Measurements from ENCODE around the gene CREB3. TPM values are rescaled to one million over a fixed set of nuclear protein-coding genes. Genes with fewer than 3 reads are reported as not detected.

CREB3 gene
- polyA plus RNA-seq, 4 donors = 22.3 to 31.2 (median 27.7) TPM

DNA sequence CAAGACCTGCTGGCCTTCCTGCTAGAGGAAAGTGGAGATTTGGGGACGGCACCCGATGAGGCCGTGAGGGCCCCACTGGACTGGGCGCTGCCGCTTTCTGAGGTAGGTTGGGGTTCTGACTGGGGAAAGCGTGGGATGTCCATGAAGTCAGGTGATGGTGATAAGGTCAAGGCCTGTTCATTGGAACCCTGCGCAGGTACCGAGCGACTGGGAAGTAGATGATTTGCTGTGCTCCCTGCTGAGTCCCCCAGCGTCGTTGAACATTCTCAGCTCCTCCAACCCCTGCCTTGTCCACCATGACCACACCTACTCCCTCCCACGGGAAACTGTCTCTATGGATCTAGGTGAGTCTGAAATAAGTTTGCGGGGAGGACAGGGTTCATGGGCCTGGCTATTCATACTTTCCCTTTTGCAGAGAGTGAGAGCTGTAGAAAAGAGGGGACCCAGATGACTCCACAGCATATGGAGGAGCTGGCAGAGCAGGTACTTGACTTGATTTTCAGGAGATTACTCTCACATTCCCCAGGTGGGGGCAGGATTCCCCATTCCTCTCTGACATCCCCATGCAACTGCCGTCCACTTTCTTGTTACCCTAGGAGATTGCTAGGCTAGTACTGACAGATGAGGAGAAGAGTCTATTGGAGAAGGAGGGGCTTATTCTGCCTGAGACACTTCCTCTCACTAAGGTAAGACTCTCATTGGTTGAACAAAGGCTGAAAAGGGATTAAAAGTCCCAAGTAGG, 505 bp downstream of the CREB3 start:
- peaks cover 10 to 39% (median 20%) of the 10 kb centered on the region in 3 donors for H3K4me1 ChIP-seq (ENCODE audit: control insufficient read depth in 3 of 3, insufficient read depth in 2 of 3, low read depth in 1 of 3, low read length in 2 of 3)
- 2% methylated on average over 14 of the region's 14 CpGs for WGBS, 3 donors
- H3K27me3 ChIP-seq (ENCODE audit: control insufficient read depth in 3 of 3, insufficient read depth in 3 of 3, low read length in 3 of 3) = no peaks in the 10 kb centered on the region
- peak; percentile 66 to 70 for DNase-seq
- H3K36me3 ChIP-seq (ENCODE audit: control insufficient read depth in 3 of 3, insufficient read depth in 2 of 3, low read depth in 1 of 3, low read length in 3 of 3) = peaks cover 9 to 36% (median 19%) of the 10 kb centered on the region in 3 donors
- H3K27ac ChIP-seq (ENCODE audit: low read depth in 1 of 3, low read length in 2 of 3) = peak overlapping the region; percentile 96 to 98 (median 98)
- H3K4me3 ChIP-seq (ENCODE audit: low read depth in 1 of 3, low read length in 3 of 3) = peak overlapping the region; percentile 63 to 84 (median 80)
- FAIRE-seq = no peak
- no peaks in the 10 kb centered on the region for H3K9me3 ChIP-seq (ENCODE audit: control insufficient read depth in 2 of 2, insufficient read depth in 1 of 2, low read depth in 1 of 2, low read length in 1 of 2)

DNA sequence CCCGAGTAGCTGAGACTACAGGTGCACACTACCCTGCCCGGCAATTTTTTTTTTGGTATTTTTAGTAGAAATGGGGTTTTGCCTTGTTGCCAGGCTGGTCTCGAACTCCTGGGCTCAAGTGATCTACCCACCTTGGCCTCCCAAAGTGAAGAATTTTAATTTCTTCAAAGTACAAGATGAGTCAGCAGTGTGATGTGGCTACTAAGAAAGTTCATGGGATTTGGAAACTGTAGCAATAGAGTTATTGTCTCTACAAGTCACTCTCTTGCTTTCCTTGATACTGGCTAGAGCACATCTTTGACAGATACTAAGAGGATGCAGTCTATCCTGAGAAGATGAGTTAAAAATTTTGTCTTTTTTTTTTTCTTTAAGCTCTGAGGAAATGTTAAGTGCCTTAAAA, 1.6 kb downstream of the CREB3 start:
- peaks cover 11 to 44% (median 30%) of the 10 kb centered on the region in 3 donors for H3K36me3 ChIP-seq (ENCODE audit: control insufficient read depth in 3 of 3, insufficient read depth in 2 of 3, low read depth in 1 of 3, low read length in 3 of 3)
- H3K9me3 ChIP-seq (ENCODE audit: control insufficient read depth in 2 of 2, insufficient read depth in 1 of 2, low read depth in 1 of 2, low read length in 1 of 2) = no peaks in the 10 kb centered on the region
- 87 to 94% (median 94%) methylated on average over 3 of the region's 3 CpGs for WGBS, 3 donors
- no peak for DNase-seq
- no peak for FAIRE-seq
- no peaks in the 10 kb centered on the region for H3K27me3 ChIP-seq (ENCODE audit: control insufficient read depth in 3 of 3, insufficient read depth in 3 of 3, low read length in 3 of 3)
- peaks cover 9 to 29% (median 11%) of the 10 kb centered on the region in 3 donors for H3K4me1 ChIP-seq (ENCODE audit: control insufficient read depth in 3 of 3, insufficient read depth in 2 of 3, low read depth in 1 of 3, low read length in 2 of 3)
- no peak overlapping the region for H3K4me3 ChIP-seq (ENCODE audit: low read depth in 1 of 3, low read length in 3 of 3)
- no peak overlapping the region for H3K27ac ChIP-seq (ENCODE audit: low read depth in 1 of 3, low read length in 2 of 3)

DNA sequence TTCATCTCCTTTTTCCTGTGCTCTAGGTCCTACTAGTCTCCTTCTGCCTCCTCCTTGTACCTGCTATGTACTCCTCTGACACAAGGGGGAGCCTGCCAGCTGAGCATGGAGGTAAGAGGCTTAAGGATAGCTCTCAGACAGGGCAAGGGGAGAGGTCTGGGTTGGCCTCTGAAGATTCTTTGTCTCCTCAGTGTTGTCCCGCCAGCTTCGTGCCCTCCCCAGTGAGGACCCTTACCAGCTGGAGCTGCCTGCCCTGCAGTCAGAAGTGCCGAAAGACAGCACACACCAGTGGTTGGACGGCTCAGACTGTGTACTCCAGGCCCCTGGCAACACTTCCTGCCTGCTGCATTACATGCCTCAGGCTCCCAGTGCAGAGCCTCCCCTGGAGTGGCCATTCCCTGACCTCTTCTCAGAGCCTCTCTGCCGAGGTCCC, 3.8 kb downstream of the CREB3 start:
- H3K27ac ChIP-seq (ENCODE audit: low read depth in 1 of 3, low read length in 2 of 3) = peak overlapping the region in 2 of 3 donors; percentile 2 to 28
- DNase-seq (peak; percentile 84 to 87), FAIRE-seq (no peak)
- peaks cover 0 to 8% (median 0%) of the 10 kb centered on the region in 3 donors for H3K4me1 ChIP-seq (ENCODE audit: control insufficient read depth in 3 of 3, insufficient read depth in 2 of 3, low read depth in 1 of 3, low read length in 2 of 3)
- H3K4me3 ChIP-seq (ENCODE audit: low read depth in 1 of 3, low read length in 3 of 3) = no peak overlapping the region
- peaks cover 17 to 63% (median 44%) of the 10 kb centered on the region in 3 donors for H3K36me3 ChIP-seq (ENCODE audit: control insufficient read depth in 3 of 3, insufficient read depth in 2 of 3, low read depth in 1 of 3, low read length in 3 of 3)
- no peaks in the 10 kb centered on the region for H3K27me3 ChIP-seq (ENCODE audit: control insufficient read depth in 3 of 3, insufficient read depth in 3 of 3, low read length in 3 of 3)
- 19 to 40% (median 28%) methylated on average over 4 to 5 of the region's 5 CpGs for WGBS, 3 donors
- no peaks in the 10 kb centered on the region for H3K9me3 ChIP-seq (ENCODE audit: control insufficient read depth in 2 of 2, insufficient read depth in 1 of 2, low read depth in 1 of 2, low read length in 1 of 2)

DNA sequence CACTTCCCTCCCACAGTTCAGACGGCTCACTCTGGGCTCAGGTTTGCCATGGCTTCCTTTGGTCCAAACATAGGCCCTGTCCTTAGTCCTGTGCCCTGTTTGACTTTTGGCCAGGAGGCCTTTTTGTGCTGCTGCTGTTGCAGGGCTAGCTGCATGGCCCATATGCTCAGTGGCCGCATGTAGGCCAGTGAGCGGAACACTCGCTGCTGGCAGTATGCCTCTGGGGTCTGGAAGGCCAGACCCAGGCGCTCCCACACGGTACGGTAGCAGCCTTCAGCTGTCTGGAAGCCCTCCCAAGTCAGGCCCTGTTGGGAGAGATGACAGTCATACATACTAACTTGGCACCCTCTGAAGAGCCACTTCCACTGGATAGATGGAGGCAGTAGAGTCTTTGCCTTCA, 4.7 kb downstream of the CREB3 start:
- no peak for FAIRE-seq
- peaks cover 0 to 8% (median 0%) of the 10 kb centered on the region in 3 donors for H3K4me1 ChIP-seq (ENCODE audit: control insufficient read depth in 3 of 3, insufficient read depth in 2 of 3, low read depth in 1 of 3, low read length in 2 of 3)
- H3K27ac ChIP-seq (ENCODE audit: low read depth in 1 of 3, low read length in 2 of 3) = no peak overlapping the region
- WGBS, 3 donors = 79 to 83% (median 82%) methylated on average over 7 of the region's 7 CpGs
- H3K36me3 ChIP-seq (ENCODE audit: control insufficient read depth in 3 of 3, insufficient read depth in 2 of 3, low read depth in 1 of 3, low read length in 3 of 3) = peaks cover 20 to 72% (median 52%) of the 10 kb centered on the region in 3 donors
- H3K9me3 ChIP-seq (ENCODE audit: control insufficient read depth in 2 of 2, insufficient read depth in 1 of 2, low read depth in 1 of 2, low read length in 1 of 2) = no peaks in the 10 kb centered on the region
- no peaks in the 10 kb centered on the region for H3K27me3 ChIP-seq (ENCODE audit: control insufficient read depth in 3 of 3, insufficient read depth in 3 of 3, low read length in 3 of 3)
- no peak overlapping the region for H3K4me3 ChIP-seq (ENCODE audit: low read depth in 1 of 3, low read length in 3 of 3)
- DNase-seq = no peak

DNA sequence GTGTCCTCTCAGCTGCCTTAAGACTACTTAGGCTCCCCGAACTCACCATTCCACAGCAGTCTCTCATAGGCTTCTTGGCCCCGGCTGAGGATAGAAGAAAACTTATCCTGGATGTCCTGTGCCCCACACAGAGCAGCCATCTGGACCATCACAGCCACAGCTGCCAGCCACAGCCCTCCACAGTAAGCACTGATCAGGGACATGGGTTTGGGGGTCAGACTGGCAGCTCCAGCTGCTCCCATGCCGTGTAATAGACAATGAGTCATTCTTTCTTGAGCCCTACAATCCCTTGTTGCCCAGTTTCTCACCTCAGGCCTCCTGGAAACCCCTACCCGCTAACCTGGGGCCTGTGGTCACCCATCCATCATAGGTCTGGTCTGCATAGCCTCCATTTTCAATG, 5.7 kb downstream of the CREB3 start:
- FAIRE-seq = no peak
- Histone ChIP-seq H3K4me3 (ENCODE audit: low read depth in 1 of 3, low read length in 3 of 3) (no peak overlapping the region), H3K27me3 (ENCODE audit: control insufficient read depth in 3 of 3, insufficient read depth in 3 of 3, low read length in 3 of 3) (no peaks in the 10 kb centered on the region), H3K27ac (ENCODE audit: low read depth in 1 of 3, low read length in 2 of 3) (no peak overlapping the region), H3K4me1 (ENCODE audit: control insufficient read depth in 3 of 3, insufficient read depth in 2 of 3, low read depth in 1 of 3, low read length in 2 of 3) (peaks cover 0 to 8% (median 0%) of the 10 kb centered on the region in 3 donors), H3K9me3 (ENCODE audit: control insufficient read depth in 2 of 2, insufficient read depth in 1 of 2, low read depth in 1 of 2, low read length in 1 of 2) (no peaks in the 10 kb centered on the region), H3K36me3 (ENCODE audit: control insufficient read depth in 3 of 3, insufficient read depth in 2 of 3, low read depth in 1 of 3, low read length in 3 of 3) (peaks cover 22 to 76% (median 57%) of the 10 kb centered on the region in 3 donors)
- WGBS, 3 donors = 84 to 87% (median 86%) methylated on average over 4 of the region's 4 CpGs
- DNase-seq = no peak

DNA sequence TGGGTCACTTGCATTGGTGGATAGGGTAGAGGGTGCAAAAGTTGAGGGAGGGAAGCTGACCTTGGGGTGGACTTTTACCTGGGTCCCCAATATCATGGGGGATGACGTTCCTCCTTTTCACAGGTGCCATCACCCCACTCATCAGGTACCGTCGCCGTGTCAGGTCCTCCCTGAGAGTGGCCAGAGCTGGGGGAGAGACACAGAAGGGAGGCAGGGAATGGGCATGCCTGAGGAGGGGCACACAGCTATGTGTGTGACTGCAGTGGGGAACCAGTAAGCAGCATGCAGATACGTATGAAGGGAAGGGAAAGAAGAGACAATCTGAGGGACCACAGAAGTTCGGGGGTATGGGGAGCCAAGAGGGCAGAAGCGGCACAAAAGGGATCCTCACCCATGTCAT, 6.5 kb downstream of the CREB3 start:
- no peaks in the 10 kb centered on the region for H3K27me3 ChIP-seq (ENCODE audit: control insufficient read depth in 3 of 3, insufficient read depth in 3 of 3, low read length in 3 of 3)
- H3K27ac ChIP-seq (ENCODE audit: low read depth in 1 of 3, low read length in 2 of 3) = no peak overlapping the region
- H3K9me3 ChIP-seq (ENCODE audit: control insufficient read depth in 2 of 2, insufficient read depth in 1 of 2, low read depth in 1 of 2, low read length in 1 of 2) = no peaks in the 10 kb centered on the region
- peaks cover 28 to 79% (median 58%) of the 10 kb centered on the region in 3 donors for H3K36me3 ChIP-seq (ENCODE audit: control insufficient read depth in 3 of 3, insufficient read depth in 2 of 3, low read depth in 1 of 3, low read length in 3 of 3)
- H3K4me3 ChIP-seq (ENCODE audit: low read depth in 1 of 3, low read length in 3 of 3) = no peak overlapping the region
- H3K4me1 ChIP-seq (ENCODE audit: control insufficient read depth in 3 of 3, insufficient read depth in 2 of 3, low read depth in 1 of 3, low read length in 2 of 3) = peaks cover 0 to 2% (median 0%) of the 10 kb centered on the region in 3 donors
- 81 to 89% (median 87%) methylated on average over 7 of the region's 7 CpGs for WGBS, 3 donors
- DNase-seq (no peak), FAIRE-seq (no peak)

DNA sequence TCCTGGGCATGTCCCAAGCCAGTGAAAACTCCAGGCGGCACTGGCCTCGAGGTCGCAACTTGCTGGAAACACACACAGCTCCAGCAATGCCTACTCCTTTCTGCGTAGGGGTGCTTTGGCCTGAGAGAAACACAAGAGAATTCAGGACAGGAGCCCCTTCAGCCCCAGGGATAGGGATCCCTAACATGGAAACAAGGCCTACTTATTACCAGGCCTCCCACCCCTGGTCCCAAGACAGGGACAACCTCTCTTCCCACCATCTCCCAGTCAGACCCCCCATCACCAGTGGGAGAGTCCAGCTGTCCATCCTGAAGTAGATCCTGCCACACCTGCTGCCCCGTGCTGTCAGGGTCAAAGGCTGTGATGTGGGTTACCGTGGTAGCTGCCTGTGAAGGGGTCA, 7.8 kb downstream of the CREB3 start:
- H3K4me1 ChIP-seq (ENCODE audit: control insufficient read depth in 3 of 3, insufficient read depth in 2 of 3, low read depth in 1 of 3, low read length in 2 of 3) = no peaks in the 10 kb centered on the region
- no peak for DNase-seq
- no peaks in the 10 kb centered on the region for H3K27me3 ChIP-seq (ENCODE audit: control insufficient read depth in 3 of 3, insufficient read depth in 3 of 3, low read length in 3 of 3)
- H3K27ac ChIP-seq (ENCODE audit: low read depth in 1 of 3, low read length in 2 of 3) = no peak overlapping the region
- H3K9me3 ChIP-seq (ENCODE audit: control insufficient read depth in 2 of 2, insufficient read depth in 1 of 2, low read depth in 1 of 2, low read length in 1 of 2) = no peaks in the 10 kb centered on the region
- WGBS, 3 donors = 79 to 92% (median 87%) methylated on average over 6 of the region's 6 CpGs
- H3K4me3 ChIP-seq (ENCODE audit: low read depth in 1 of 3, low read length in 3 of 3) = no peak overlapping the region
- peaks cover 28 to 87% (median 55%) of the 10 kb centered on the region in 3 donors for H3K36me3 ChIP-seq (ENCODE audit: control insufficient read depth in 3 of 3, insufficient read depth in 2 of 3, low read depth in 1 of 3, low read length in 3 of 3)
- FAIRE-seq = no peak

DNA sequence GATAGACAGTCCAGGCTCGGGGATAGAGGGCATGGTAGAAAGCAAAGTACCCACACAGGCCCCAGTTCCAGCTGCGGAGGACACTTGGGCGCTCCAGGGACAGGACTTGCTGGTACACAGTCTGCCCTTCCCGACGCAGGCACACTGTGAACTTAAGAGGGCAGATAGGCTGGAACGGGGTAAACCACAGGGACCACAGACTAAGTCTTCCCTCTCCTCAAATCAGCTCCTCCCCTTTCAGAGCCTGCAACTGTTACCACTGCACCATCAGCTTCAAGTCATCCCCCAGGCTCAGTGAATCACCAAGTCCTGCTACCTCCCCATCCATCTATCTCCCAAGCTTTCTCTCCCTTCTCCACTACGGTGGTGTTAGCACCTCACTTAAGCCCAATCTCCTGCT, 9.3 kb downstream of the CREB3 start:
- peaks cover 28 to 75% (median 54%) of the 10 kb centered on the region in 3 donors for H3K36me3 ChIP-seq (ENCODE audit: control insufficient read depth in 3 of 3, insufficient read depth in 2 of 3, low read depth in 1 of 3, low read length in 3 of 3)
- DNase-seq (peak in 1 of 2 donors; percentile 43), FAIRE-seq (no peak)
- no peak overlapping the region for H3K4me3 ChIP-seq (ENCODE audit: low read depth in 1 of 3, low read length in 3 of 3)
- 82 to 83% (median 83%) methylated on average over 7 of the region's 7 CpGs for WGBS, 3 donors
- H3K27me3 ChIP-seq (ENCODE audit: control insufficient read depth in 3 of 3, insufficient read depth in 3 of 3, low read length in 3 of 3) = no peaks in the 10 kb centered on the region
- H3K27ac ChIP-seq (ENCODE audit: low read depth in 1 of 3, low read length in 2 of 3) = no peak overlapping the region
- peaks cover 0 to 7% (median 1%) of the 10 kb centered on the region in 3 donors for H3K4me1 ChIP-seq (ENCODE audit: control insufficient read depth in 3 of 3, insufficient read depth in 2 of 3, low read depth in 1 of 3, low read length in 2 of 3)
- H3K9me3 ChIP-seq (ENCODE audit: control insufficient read depth in 2 of 2, insufficient read depth in 1 of 2, low read depth in 1 of 2, low read length in 1 of 2) = no peaks in the 10 kb centered on the region
